NCI-H510A treated with DMSO at 0.1 percent for 48 hours (cell line): ENCODE results near the gene EVC.
"Not testable (repeated sequence)": the region's sequence is repeated elsewhere in the genome, so short reads cannot be mapped to it uniquely, and the experiment has no call there.

Experiments used
- DNase-seq: peaks from one replicate; lab custom pipeline; 2025; lab: John Stamatoyannopoulos, UW

The EVC gene

GRCh38 chr4:5785806-5786680 is 75.0 kb downstream of the EVC start:
- DNase-seq, result no peak

GRCh38 chr4:5787311-5787710 is 76.3 kb downstream of the EVC start:
- no peak for DNase-seq

- DNase-seq, result no peak
Observed at GRCh38 chr4:5788144-5788543, 77.1 kb downstream of the EVC start.

- DNase-seq, result no peak
Observed at GRCh38 chr4:5789141-5789540, 78.1 kb downstream of the EVC start.

GRCh38 chr4:5790546-5790857 is 79.5 kb downstream of the EVC start:
- DNase-seq, result no peak

- DNase-seq, result no peak
Observed at GRCh38 chr4:5791654-5792053, 80.7 kb downstream of the EVC start.

GRCh38 chr4:5793514-5793913 is 82.5 kb downstream of the EVC start:
- DNase-seq, result no peak

GRCh38 chr4:5795580-5795979 is 84.6 kb downstream of the EVC start:
- DNase-seq, result no peak

- no peak for DNase-seq
Observed at GRCh38 chr4:5796976-5797375, 86.0 kb downstream of the EVC start.

- DNase-seq, result no peak
Observed at GRCh38 chr4:5797866-5798265, 86.9 kb downstream of the EVC start.

GRCh38 chr4:5798462-5798861 is 87.5 kb downstream of the EVC start:
- no peak for DNase-seq

- no peak for DNase-seq
Observed at GRCh38 chr4:5798946-5799345, 87.9 kb downstream of the EVC start.

- DNase-seq, result no peak
Observed at GRCh38 chr4:5799406-5799805, 88.4 kb downstream of the EVC start.

- no peak for DNase-seq
Observed at GRCh38 chr4:5800496-5800895, 89.5 kb downstream of the EVC start.

GRCh38 chr4:5801696-5802095 is 90.7 kb downstream of the EVC start:
- DNase-seq, result no peak

- DNase-seq, result no peak
Observed at GRCh38 chr4:5802565-5802964, 91.6 kb downstream of the EVC start.

- no peak for DNase-seq
Observed at GRCh38 chr4:5804656-5805055, 93.7 kb downstream of the EVC start.

- no peak for DNase-seq
Observed at GRCh38 chr4:5805270-5805669, 94.3 kb downstream of the EVC start.

- peak; percentile 29 for DNase-seq
Observed at GRCh38 chr4:5808081-5808741, 97.2 kb downstream of the EVC start.

- DNase-seq, result no peak
Observed at GRCh38 chr4:5809216-5809776, 98.3 kb downstream of the EVC start.

GRCh38 chr4:5810151-5810550 is 99.2 kb downstream of the EVC start:
- no peak for DNase-seq

GRCh38 chr4:5810770-5811430 is 99.9 kb downstream of the EVC start:
- no peak for DNase-seq

GRCh38 chr4:5812057-5812456 is 101.1 kb downstream of the EVC start:
- DNase-seq, result not testable (repeated sequence)
